Measurements from ENCODE around the gene IFIT1B.

DNA sequence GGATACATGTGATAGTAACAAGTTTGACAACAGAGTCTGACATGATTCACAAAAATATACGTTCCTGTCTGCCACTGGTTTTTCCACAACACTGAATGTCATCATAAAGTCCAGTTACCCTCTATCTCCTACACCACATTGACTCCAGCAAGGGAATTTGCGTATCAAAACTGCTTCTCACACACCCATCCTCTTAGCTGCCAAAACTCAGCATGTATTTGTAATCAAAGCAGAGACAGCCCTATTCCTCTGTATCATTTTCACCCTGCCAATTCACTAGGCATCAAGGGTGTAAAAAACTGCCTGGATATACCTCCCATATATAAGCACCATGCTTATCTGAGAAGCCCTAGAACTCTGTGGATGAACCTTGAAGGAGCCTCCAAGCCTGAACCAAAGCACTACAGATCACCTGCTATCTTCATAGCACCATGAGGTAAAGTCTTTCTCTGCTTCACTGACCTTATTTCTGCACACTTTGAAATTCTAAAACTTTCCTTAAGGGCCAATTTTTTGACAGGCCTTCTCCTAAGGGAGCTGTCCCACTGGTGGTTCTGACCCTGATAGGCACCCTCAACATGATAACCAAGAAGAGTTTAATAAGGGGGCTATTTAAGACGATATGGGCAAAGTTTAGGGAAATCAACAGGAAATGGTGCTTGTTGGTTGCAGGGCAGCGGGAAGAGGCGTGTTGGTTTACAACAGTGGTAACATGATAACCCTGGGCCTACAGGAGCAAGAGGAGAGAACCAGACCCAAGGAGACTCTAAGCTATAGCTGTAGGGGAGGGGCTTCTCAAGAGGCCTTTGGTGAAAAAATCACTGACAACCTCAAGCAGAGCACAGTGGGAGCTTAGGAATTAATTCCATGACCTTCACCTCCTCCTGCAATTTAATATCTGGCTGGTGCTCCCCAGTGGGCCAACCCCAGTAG, at the start of gene IFIT1B:
- TF ChIP-seq, protein P1, sequence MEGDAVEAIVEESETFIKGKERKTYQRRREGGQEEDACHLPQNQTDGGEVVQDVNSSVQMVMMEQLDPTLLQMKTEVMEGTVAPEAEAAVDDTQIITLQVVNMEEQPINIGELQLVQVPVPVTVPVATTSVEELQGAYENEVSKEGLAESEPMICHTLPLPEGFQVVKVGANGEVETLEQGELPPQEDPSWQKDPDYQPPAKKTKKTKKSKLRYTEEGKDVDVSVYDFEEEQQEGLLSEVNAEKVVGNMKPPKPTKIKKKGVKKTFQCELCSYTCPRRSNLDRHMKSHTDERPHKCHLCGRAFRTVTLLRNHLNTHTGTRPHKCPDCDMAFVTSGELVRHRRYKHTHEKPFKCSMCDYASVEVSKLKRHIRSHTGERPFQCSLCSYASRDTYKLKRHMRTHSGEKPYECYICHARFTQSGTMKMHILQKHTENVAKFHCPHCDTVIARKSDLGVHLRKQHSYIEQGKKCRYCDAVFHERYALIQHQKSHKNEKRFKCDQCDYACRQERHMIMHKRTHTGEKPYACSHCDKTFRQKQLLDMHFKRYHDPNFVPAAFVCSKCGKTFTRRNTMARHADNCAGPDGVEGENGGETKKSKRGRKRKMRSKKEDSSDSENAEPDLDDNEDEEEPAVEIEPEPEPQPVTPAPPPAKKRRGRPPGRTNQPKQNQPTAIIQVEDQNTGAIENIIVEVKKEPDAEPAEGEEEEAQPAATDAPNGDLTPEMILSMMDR (optimal IDR thresholded peaks at IDR 0.05 in 1 of 3, IDR thresholded peaks at IDR 0.05 in 1 of 3, conservative IDR thresholded peaks at IDR 0.05 in 1 of 3; ENCODE audit: extremely low read depth in 1 of 3, insufficient read depth in 2 of 3, low read length in 3 of 3) = no peak
- no peak for TF ChIP-seq EZH2 (IDR thresholded peaks at IDR 0.05; ENCODE audit: low read length)
